CD4-positive, alpha-beta T cell treated with Interferon alpha-2 for 1 hour (primary cell): ENCODE data around the gene LAMP5.

Experiments used
- DNase-seq, 2 donors: peaks; one replicate each; pipeline ENCODE4 v3.0.0-alpha.2; 2020 to 2022

Gene LAMP5

DNA sequence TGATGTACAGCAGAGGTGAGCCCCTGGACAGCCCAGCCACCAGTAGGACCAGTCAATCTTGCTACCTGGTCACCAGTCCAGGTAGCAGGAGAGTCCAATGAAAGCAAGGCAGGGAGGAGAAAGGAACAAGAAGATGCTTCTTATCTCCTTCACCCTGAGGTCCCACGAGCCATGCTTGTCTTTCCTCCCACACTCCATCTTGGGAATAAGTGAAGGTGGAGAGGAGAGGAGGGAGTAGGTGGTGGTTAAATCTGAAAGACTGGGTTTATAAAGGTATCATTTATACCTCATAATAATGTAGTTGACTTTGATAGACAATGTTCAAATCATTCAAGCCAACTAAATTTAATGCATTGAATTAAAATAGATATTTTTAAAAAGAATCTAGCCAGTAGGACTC, 35.9 kb downstream of the LAMP5 start:
- DNase-seq = no peak

DNA sequence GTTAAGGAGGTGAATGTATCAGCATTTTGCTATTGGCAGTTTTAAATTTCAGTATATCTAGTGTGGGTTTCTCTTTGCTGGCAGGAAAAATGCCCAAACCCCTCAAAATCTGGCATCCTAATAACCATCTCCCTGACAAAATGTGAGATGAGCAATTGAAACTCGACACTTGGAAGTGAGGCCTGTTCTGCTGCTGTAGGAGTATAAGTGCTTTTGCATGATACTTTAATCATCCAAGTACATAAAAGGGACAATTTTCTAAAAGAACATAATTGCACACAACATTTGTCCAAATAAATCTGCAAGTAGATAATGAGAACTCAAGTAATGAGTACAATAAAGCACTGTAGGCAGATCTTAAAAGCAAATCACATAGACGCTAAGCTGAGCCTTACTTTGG, 36.5 kb downstream of the LAMP5 start:
- no peak for DNase-seq

DNA sequence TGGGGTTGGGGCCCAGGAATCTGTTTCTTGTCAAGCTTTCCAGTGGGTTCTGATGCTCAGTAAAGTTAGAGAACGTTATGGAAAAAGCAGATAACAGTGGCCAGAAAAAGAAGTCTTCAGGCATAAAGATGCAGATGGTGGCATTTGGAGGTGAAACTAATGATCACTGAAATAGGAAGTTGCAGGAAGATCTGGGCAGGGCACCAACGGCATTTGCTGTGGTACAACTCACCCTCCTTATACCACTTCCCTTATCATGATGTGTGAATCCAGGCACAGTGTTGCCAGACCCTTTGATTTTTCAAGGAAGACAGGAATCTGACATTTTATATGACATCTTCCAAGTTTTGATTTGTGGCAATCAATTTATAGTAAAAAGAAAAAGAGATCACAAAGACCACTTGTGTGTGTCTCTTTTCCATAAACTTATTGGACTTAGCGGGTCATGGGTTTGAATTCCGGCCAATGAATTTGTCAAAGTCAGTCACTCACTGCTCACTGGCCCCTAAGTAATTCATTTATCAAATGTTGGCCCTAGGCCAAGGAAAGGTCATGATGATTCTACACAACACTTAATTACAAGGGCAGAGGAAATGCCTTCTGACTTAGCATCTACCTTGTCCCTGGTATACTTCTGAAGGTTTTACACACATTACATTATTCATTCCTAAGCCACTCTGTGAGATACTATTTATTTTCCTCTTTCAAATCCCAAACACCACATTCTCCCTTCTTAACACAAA, 37.6 kb downstream of the LAMP5 start:
- no peak for DNase-seq

DNA sequence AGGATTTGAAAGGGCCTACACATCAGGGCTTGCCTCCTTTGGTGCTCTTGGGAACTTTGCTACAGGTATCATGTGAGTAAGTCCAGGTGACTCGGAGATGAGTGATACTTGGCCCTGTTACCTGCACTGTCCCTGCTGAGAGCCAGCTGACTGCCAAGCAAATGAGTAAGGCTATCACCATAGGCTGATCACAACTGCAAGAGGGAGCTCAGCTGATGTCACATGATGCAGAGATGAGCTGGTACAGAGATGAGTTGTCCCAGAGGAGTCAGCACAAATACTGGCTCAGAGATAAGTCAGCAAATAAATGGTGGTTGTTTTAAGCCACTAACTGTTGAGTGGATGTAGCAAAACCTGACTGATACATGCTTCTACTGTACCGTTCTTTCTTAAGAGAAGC, 41.4 kb downstream of the LAMP5 start:
- no peak for DNase-seq

DNA sequence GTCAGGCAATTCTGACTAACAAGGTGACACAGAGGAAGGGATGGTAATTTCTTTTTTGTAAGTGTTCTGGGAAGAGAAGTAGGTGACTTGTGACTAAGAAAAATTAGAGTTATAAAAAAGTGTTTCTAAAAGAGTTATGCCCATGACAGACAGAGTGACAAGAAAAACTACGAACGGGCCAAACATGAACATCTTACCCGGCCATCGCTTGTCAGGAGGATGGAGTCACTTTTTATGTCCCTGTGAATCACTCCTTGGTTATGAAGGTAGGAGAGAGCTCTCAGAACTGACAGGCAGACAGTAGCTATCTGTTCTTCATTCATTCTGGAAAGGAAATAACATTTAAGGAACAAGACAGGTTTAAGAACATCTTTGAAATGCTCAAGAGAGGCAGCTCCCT, 43.0 kb downstream of the LAMP5 start:
- no peak for DNase-seq

DNA sequence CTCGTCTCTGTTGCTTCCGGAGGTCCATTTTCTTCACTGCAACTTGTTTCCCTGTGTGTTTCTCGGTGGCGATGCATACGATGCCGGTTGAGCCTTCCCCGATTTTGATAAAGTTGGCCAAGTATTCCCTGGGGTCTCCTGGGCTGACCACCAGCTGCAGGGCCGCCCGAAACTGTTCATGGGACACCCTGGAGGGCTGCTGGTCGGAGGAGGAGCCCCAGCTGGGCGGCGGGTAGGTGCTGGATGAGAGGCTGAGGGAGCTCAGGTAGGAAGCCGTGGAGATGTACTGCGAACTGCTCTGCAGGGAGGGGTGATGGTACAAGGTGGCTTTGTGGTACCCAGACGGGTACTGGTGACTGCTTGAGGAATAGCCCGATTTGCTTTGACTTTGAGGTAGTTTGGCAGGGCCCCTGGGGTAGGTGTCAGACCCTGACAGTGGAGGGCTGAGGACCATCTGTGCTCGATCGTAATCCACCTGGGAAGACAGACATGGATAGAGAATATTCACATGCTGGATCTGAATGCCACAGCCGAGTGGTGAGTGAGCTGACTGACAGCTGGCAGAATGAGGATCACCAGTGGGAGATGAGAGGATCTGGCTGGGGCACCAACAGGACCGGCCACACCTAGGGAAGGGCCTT, 51.6 kb downstream of the LAMP5 start:
- no peak for DNase-seq

DNA sequence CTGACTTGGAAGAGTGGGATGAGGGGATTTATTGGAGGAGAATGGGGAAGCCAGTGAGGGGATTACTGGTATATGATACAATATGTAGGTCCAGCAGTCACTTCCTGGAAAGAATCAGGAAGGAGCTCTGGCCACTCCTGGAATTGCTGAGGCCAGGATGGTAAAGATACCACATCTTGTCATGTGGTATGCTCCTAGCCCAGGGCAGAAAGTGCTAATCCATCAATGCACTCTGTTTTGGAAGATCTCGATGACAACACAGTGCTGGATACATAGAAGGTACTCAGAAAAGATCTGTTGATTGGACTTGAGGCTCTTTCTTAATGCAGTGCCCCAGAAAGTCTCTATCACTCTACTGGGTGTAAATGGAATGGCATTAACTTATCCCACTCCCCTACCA, 52.6 kb downstream of the LAMP5 start:
- DNase-seq = no peak

DNA sequence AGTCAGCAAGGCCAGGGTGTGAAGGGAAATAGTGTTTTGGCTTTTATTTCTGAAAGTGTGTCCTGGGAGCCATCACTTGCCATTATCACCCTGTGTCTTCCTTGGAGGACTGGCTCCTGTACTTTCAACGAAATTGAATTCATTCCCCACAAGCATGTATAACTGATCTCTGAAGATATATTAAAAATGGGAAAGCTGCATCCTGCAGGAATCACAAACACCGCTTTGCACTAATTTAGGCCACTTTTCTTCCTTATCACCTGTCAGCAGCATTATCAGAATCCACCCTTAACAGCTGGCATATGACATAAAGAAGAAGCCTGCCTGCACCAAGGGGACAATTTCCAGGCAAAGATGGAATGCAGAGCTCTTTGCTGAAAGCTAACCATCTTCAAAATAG, 56.2 kb downstream of the LAMP5 start:
- DNase-seq = no peak

DNA sequence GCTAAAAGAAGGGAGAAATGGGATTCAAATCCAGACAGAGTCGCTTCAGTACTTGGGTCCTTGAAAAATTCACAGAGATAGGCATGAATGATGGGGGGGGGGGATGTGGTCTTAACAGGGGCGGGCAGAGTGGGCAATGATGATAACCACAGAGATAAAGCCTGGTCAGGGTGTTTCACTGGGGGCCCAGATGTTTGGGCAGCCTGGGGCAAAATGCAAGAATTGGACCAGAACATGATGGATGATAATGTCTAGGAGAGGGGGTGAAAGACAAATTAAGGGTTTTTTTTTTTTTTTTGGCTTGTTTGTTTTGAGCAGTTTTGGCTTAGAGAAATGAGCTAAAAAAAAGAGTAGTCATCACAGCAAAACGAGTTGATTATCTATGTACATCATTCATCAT, 57.4 kb downstream of the LAMP5 start:
- DNase-seq = no peak

DNA sequence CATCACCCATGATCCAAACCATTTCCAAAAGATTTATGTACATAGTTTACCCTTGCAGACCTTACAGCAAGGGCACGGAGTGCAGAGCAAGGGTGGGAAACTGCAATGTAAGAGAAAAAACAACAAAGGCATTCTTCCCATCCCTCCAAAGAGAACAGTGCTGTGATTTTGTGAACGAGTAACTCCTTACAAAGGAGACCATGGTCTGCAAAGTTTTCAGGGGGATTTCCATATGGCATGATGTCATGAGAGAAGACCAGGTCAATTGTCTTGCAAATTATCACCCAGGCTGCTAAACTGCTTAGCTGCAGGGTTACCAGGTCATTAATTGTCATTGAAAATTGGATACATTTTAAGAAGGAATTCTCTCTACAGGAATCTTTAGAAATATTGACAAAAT, 58.3 kb downstream of the LAMP5 start:
- no peak for DNase-seq

DNA sequence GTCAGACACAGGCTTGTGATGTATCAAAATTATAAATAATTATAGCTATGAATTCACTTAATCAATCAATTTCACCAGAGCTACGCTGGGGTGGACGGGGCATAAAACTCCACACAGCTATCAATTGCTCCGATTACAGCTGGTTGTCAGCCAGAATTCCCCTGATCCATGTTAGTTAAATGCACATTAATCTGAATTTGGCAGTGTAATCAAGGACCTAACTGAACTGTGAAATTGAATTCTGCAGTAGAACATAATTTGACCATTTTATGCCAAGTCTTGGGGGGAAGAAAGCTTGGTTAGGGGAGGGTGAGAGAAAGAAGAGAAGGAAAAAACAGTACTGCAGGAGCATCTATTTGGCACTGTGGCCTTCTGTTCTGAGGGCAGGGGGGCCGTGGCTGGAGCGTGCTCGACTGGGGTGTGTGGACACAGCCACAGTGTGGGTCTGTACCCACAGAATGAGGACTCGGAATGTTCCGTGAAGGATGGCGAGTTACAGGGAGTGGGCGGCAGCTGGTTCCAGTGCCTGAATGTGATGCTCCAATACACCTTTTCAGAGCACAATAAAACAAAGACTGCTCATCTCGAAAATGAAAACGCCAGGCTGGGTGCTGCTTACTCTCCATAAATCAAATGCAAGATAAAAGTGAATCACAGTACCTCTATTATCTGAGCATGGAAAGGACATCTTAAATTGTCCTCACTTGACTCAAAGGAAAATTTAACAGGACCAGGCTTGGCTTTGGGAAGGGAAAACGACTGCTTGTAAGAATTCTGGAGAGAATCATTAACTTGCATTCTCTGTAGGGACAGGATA, 59.2 kb downstream of the LAMP5 start:
- DNase-seq = no peak

DNA sequence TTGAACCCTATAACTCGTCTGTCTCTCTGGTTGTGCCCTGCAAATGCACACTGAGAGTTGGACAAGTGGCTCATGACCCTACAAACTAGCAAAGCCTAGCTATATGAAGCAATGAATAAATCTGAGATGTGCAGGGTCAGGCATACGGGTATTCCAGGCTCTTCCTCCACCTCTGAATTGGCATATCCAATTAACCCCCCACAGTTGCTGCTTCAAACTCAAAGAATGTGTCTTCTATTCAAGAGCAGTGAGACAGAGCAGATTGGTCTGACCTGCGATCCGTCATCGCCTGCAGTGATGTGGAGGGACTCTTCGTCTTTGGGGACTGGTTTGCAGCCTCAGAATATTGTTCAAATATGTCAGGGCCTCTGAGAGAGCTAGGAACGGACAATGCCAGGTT, 59.8 kb downstream of the LAMP5 start:
- no peak for DNase-seq

DNA sequence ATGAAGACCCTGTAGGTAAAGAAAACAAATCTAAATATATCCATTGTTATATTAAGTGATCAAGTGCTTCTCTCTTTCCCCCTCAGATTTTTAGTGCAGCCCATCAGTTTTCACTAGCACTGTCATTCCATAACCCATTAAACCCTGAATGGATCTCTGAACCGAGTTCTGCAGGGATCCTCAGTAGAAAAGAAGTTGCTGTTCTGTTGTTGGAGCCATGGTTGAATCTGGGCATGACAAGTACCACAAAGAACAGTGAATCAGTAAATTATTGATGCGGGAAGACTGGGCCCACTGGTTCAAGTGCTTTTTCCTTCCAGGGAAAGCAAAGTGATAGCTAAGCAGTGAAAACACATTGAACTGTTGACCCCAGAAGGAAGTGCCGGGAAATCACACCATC, 60.4 kb downstream of the LAMP5 start:
- no peak for DNase-seq

DNA sequence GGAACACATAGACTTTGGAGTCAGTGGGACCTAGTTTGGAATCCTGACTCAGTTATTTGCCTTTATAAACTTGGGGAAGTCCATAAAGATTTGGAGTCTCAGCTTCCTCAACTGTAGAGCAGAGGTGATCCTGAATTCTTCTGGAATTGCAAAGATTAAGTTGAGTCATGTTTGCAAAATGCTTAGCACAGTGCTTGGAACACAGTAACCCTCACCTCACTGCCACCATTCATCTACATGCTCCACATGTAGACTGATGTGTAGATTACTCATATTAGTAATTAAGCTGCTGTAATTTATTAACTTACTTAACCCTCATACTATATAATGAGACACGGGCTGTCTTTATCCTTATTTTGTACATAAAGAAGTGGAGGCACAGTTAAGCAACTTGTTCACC, 61.4 kb downstream of the LAMP5 start:
- DNase-seq = no peak

DNA sequence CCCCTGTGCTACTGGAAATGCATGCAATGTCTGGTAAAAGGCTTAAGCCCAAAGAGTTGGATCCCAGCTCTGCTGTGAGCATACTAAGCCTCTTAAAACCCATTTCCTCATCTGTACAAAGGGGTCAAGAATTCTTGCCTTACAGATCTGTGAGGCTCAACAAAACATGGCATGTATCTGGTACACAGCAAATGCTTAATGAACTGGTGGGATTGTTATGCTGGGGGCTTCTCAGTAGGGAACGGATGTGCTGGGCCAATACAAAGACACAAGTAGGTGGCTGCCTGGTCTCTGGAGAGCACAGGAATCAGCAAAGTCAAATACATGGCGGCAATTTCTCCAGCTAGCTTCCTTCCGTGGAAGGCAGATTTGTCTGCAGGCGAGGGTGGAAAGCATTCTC, 62.3 kb downstream of the LAMP5 start:
- no peak for DNase-seq

DNA sequence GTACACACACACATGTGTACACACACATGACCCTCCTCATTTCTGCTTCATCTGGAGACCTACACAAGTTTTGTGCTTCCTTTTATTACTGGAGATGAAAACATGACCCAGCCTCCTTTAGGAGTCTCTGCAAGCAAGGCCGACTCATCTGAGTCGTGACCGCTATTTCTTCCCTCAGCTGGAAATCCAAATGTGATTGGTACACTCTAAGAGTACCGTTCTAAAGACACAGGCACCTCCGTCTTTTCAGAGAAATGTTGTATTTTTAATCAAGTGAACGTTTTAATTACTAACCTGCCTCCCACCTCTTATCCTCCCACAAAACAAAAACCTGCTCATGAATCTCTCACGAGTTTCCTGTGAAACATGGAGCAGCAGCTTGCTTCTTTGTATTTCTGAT, 63.0 kb downstream of the LAMP5 start:
- DNase-seq = no peak

DNA sequence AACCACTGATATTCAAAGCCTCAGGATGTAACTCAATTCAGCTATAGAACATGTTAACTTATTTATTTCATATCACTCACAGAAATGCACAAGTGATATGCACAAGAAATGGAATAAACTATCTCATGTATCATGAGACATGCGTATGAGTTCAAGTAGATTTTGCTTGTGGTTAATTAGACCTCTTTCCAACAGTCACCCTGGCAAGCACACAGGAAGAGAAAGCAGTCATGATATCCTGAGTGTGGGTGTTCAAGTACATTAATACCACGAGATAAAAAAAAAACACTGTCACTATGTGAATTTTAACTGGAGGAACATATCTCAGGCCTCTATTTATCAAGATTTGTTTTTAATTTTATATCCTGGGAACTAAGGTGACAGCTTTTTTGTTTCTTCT, 64.2 kb downstream of the LAMP5 start:
- no peak for DNase-seq
